ENCODE results near the gene PIP5K1C. TPM values are rescaled to one million over a fixed set of nuclear protein-coding genes. Genes with fewer than 3 reads are reported as not detected.

PIP5K1C gene, protein sequence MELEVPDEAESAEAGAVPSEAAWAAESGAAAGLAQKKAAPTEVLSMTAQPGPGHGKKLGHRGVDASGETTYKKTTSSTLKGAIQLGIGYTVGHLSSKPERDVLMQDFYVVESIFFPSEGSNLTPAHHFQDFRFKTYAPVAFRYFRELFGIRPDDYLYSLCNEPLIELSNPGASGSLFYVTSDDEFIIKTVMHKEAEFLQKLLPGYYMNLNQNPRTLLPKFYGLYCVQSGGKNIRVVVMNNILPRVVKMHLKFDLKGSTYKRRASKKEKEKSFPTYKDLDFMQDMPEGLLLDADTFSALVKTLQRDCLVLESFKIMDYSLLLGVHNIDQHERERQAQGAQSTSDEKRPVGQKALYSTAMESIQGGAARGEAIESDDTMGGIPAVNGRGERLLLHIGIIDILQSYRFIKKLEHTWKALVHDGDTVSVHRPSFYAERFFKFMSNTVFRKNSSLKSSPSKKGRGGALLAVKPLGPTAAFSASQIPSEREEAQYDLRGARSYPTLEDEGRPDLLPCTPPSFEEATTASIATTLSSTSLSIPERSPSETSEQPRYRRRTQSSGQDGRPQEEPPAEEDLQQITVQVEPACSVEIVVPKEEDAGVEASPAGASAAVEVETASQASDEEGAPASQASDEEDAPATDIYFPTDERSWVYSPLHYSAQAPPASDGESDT
- total RNA-seq: 40.0 TPM
- long read RNA-seq, partial matches to known transcripts: 8 of 18 reads
- long read RNA-seq, other reads (novel, unspliced or antisense): 10 of 18 reads

DNA sequence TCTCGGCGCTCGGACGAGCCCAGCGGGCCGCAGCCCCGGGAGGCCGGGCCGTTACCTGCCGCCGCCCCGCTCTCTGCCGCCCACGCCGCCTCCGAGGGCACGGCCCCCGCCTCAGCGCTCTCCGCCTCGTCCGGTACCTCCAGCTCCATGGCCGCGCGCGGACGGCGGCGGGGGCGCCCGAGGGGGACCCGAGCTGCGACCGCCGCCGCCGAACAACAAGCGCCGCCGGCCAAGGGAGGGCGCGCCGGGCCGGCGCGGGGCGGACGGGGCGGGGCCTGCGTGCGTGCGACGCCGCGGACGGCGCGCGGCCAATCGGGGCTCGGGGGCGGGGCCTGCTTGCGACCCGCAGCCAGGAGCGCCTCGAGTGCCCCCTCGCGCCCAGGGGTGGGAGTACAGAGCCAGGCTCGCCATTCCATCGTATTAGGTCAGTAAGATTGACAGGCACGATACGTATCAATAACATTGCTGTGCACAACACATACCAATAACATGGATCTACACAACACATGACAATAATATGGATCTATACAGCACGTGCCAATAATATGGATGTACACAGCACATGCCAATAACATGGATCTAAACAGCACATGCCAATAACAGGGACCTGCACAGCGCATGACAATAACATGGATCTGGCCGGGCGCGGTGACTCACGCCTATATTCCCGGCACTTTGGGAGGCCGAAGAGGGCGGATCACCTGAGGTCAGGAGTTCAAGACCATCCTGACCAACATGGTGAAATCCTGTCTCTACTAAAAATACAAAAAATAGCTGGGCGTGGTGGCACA is at the start of gene PIP5K1C:
PIP5K1C (minus strand) TSS at position 227 of the 791 bp plus-strand sequence; CDS start at position 149, 78 bp downstream.
- peak; percentile 98 for DNase-seq (ENCODE audit: low spot score)

DNA sequence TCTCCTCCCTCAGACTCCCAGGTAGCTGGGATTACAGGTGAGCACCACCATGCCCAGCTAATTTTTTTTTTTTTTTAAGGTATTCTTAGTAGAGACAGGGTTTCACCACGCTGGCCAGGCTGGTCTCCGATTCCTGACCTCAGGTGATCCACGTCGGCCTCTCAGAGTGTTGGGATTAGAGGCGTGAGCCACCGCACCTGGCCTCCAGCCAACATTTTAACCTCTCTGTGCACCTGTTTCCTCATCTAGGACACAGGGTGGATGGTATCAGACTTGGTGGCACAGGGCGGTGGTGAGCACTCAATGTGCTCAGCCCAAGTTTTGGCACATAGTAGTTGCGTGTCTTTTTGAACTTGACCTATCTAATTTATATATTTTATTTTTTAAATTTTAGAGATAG is 48.7 kb upstream of the PIP5K1C start:
- DNase-seq (ENCODE audit: low spot score): no peak

DNA sequence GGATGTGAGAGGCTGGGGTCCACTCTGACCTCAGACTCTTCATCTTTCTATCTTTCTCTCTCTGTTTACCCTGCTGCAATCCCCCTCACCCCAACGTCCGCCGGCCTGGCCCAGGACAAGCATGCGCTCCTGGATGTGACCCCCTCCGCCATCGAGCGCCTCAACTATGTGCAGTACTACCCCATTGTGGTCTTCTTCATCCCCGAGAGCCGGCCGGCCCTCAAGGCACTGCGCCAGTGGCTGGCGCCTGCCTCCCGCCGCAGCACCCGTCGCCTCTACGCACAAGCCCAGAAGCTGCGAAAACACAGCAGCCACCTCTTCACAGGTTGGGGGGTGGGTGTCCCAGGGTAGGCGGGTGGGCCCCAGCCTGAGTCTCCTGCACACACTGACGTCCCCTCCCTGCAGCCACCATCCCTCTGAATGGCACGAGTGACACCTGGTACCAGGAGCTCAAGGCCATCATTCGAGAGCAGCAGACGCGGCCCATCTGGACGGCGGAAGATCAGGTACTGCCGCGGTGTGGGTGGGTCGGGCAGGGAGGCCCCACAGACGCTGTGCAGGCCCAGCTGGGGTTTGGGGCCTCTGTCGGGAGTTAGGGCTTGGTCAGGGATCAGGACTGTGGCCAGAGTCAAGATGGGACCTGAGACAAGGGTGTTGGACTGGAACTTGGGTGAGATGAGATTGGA is 46.2 kb upstream of the PIP5K1C start:
- no peak for DNase-seq (ENCODE audit: low spot score)

DNA sequence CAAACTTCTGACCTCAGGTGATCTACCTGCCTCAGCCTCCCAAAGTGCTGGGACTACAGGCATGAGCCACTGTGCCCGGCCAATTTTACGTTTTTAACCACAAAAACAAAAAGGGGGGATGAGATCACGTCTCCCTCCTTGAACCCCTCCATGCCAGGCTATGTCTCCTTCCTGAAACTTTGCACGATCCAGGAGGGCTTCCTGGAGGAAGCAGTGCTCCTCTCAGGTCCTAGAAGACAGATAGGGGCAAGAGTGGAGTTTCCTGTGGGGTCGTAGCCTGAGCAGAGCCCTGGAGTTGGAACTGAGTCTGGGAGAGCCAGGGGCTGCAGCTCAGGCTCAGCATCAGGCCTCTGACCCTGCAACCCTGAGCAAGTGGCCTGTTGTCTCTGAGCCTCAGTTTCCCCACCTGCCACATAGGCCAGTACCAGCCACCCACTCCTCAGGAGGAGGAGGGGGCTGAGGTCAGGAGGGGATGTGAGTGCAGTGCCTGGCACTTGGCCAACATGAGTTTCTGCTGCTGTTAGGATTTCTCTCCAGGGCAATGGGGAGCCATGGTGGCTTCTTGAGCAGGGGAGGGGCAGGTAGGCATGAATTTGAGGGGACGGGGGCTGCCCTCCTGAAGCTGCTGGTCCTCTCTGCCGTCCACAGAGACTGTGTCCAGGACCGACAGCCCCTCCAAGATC is 45.2 kb upstream of the PIP5K1C start:
- no peak for DNase-seq (ENCODE audit: low spot score)

DNA sequence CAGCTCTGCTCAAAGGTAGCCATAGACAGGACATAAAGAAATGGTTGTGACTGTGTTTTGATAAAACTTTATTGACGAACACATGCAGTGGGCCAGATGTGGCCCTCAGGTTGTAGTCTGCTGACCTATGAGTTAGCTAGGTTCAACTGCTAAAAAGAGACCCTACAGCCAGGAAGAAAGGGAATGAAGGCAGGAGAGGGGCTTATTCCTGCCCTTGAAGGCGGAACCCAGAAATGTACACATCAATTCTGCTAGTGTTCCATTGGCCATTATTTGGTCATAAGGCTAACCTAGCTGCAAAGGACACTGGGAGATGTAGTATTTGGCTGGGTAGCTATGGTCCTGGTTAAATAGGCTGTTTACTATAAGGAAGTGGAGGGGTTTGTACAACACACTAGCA is 43.2 kb upstream of the PIP5K1C start:
- no peak for DNase-seq (ENCODE audit: low spot score)

DNA sequence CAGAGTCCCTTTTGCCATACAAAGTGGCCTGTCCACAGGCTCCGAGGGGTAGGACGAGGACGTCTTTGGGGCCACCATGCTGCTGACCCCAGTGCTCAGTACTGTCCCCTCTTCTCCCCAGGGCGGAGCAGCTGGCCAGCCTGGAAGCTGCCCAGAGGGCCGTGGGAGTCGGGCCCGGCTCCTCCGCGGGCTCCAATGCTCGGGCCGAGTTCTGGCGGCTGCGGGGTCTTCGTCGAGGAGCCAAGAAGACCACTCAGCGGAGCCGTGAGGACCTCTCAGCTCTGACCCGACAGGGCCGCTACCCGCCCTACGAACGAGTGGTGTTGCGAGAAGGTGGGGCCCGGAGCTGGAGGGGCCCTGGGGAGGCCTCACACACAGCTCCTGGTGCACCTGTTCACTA is 40.2 kb upstream of the PIP5K1C start:
- DNase-seq (ENCODE audit: low spot score): no peak

DNA sequence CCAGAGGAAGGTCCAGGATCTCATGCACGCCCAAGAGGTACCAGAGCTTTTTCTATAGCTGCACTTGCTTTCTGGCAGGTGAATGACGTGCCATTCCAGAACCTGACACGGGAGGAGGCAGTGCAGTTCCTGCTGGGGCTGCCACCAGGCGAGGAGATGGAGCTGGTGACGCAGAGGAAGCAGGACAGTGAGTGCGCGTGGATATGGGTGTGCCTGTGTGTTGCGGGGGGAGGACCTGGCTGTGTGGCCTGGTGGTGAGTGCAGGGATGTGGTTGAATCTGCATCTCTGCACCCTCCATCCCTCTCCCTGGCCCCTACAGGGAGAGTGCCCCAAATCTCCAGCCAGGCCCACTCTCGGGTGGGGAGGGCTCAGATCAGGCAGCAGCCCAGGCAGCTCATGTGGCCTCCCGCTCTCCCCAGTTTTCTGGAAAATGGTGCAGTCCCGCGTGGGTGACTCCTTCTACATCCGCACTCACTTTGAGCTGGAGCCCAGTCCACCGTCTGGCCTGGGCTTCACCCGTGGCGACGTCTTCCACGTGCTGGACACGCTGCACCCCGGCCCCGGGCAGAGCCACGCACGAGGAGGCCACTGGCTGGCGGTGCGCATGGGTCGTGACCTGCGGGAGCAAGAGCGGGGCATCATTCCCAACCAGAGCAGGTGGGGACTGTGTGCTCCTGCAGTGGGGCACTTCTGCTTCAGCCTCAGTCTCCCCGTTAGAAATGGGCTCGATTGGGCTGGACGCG is 38.4 kb upstream of the PIP5K1C start:
- no peak for DNase-seq (ENCODE audit: low spot score)

DNA sequence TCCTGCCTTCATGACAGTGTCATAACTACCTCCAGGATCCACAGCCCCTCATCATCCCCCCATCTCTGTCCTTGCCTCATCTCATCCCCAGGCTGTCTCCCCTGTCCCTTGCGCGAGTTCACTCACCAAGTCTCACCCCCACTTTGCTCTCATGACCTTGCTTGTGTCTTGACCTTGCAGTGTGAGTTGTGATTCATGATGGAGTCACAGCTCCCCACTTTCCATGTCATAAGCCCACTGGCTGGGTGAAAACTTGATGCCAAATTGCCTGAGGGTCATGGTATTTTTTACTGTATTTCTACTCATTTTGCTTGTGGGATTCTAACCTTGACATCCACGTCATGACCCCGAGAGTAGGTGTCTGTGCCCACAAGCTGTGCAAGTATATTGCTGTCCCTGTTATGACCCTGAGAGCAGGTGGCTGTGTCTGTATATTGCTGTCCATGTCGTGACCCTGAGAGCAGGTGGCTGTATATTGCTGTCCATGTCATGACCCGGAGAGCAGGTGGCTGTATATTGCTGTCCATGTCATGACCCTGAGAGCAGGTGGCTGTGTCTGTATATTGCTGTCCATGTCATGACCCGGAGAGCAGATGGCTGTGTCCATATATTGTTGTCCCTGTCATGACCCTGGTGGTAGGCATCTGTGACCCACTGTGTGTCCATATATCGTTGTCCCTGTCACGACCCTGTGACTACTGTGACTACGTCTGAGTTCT is 37.4 kb upstream of the PIP5K1C start:
- no peak for DNase-seq (ENCODE audit: low spot score)

DNA sequence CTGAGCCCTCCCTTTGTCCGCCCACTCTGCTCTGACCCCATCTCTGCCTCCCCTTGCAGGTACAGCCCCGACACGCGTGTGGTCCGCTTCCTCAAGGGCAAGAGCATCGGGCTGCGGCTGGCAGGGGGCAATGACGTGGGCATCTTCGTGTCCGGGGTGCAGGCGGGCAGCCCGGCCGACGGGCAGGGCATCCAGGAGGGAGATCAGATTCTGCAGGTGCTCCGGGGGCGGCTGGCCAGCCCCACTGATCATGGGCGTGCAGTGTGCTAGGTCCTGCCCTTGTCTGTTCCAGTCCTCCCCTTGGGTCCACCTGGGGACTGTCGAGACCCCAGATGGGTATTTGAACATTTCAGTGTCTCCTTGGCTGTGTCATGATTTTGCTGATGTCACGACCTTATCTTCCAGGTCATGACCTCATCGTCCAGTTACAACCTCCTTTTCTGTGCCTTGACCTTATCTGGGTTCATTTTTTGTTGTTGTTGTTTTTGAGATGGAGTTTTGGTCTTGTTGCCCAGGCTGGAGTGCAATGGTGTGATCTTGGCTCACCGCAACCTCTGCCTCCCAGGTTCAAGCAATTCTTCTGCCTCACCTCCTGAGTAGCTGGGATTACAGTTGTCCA is 35.9 kb upstream of the PIP5K1C start:
- no peak for DNase-seq (ENCODE audit: low spot score)

DNA sequence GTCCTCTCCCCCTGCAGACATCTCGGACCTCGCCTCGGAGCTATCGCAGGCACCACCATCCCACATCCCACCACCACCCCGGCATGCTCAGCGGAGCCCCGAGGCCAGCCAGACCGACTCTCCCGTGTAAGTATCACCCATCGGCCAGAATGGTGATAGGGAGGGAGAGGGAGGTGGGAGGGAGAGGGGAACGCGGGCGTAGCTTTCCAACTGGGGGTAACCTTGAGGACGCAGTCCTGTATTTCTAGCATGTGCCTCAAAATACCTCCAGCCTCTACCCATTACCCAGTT is 34.0 kb upstream of the PIP5K1C start:
- DNase-seq (ENCODE audit: low spot score): no peak

DNA sequence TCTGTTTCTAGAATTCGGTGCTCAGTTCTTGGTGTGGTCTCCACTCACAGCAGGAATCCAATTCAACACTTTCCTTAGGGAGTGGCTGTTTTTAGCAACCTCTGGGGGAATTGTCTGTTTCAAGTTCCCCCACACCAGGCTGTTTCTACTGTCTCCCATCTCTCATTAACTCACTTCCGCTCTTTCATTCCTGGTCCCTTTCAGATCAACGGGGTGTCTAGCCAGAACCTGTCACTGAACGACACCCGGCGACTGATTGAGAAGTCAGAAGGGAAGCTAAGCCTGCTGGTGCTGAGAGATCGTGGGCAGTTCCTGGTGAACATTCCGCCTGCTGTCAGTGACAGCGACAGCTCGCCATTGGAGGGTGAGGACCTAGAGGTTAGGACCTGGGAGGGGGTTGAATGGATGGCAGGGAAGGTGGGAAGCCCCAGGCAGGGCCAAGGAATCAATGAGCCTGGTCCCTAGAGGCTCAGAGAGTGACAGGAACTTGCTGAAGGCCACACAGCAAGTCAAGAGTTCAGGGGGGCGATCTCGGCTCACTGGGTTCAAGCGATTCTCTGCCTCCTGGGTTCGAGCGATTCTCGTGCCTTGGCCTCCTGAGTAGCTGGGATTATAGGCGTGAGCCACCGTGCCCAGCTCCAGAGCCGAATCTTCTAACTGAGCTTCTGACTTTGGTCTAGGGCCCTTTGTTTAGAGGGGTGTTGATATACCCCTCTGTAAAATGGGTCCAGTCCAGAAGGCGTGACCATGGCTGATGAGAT is 33.5 kb upstream of the PIP5K1C start:
- DNase-seq (ENCODE audit: low spot score): no peak

DNA sequence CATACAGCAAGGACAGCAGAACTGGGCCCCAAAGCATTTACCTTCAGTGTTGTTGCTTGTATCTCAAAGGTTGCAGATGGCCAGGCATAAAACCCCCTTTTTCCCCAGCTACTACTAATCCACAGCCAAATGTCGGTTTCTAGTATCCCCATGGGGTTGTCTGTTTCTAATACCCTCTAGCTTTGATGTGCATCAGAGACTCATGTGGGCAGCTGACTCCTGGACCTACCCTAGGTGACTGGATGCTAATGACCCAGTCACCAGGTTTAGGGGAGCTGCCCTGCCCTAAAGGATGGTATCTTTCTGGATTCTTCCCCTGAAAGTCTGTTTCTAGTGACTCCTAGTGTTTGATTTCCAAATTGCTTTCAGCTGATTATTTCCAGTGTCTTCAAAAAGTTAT is 31.8 kb upstream of the PIP5K1C start:
- no peak for DNase-seq (ENCODE audit: low spot score)

DNA sequence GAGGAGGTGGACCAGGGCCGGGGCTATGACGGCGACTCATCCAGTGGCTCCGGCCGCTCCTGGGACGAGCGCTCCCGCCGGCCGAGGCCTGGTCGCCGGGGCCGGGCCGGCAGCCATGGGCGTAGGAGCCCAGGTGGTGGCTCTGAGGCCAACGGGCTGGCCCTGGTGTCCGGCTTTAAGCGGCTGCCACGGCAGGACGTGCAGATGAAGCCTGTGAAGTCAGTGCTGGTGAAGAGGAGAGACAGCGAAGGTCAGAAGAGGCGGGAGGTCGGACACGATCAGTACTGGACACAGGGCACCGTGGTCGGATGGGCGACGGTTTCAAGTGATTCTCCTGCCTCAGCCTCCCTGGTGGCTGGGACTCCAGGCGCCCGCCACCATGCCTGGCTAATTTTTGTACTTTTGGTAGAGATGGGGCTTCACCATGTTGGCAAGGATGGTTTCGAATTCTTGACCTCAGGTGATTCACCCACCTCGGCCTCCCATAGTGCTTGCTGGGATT is 30.2 kb upstream of the PIP5K1C start:
- DNase-seq (ENCODE audit: low spot score): no peak

DNA sequence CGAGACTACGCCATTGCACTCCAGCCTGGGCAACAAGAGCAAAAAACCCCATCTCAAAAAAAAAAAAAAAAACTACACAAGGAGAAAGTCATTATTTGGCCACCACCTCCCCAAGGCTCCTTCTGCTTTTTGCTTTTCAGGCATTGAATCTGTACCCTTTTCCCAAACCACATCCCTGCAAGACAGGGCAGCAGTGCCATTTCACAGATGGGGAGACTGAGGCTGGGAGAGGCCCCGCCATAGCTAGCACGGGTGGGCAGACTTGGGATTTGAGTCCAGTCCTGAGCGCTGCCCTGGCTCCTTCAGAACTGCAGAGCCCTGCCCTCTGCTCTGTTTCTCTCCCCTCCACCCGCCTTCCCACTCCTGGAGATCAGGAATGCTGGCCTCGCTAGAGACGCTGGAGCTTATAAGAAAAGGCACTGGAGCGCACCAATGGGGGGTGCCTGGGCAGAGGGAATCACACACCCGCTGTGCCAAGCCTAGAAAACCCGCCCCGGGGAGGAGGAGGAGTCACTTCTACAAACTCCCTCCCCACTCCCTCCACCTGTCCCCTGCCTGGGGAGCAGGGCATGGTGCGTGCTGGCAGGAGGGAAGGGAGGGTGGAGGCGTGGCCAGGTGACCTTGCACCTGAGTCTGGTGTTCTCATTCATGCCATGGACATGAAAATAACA is 25.5 kb upstream of the PIP5K1C start:
- DNase-seq (ENCODE audit: low spot score): no peak

DNA sequence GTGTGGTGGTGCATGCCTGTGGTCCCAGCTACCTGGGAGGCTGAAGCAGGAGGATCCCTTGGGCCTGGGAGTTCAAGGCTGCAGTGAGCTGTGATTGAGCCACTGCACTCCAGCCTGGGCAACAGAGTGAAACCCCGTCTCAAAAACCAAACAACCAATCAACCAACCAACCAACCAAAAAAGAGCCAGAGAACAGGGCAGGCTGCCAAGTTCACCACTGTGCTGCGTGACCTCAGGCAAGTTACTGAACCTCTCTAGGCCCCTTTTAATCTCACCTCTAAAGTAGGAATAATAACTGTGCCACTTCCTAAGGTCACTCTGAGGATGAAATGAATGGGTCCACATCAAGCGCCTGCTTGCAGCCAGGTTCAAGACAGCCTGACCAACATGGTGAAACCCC is 24.9 kb upstream of the PIP5K1C start:
- no peak for DNase-seq (ENCODE audit: low spot score)

DNA sequence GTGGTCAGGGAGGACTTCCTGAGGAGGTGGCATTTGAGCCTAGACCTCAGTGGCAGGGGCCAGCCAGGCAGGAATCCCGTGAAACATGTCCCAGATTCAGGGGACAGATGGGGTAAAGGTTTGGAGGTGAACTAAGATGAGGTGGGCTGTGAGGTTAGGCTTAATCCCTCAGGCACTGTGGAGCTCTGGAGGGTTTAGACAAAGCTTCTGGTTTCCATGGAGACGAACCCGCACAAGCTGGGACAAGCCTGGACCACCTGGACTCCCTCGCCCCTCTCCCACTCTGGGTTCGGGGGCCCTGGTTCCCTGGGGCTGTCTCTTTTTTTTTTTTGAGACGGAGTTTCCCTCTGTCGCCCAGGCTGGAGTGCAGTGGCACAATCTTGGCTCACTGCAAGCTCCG is 23.6 kb upstream of the PIP5K1C start:
- DNase-seq (ENCODE audit: low spot score): no peak

DNA sequence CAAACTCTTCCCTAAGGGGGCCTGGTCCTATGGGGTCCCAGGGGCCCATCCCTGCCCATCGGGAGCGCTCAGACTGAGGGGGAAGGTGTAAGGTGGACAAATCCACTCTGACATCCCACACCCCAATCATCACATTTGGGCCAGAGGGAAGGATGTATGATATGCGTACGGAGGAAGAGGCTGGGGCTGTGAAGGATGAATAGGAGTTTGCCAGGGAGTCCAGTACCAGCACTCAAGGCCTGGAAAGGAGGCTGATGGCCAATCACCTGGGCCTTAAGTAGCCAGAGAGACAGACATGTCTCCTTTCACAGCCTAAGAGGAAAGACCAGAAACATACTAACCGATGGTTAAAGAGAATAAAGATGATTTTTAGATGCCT is 22.8 kb upstream of the PIP5K1C start:
- no peak for DNase-seq (ENCODE audit: low spot score)
